Gastroesophageal sphincter (tissue), 3 donors: Measurements from ENCODE around the gene KLC1.
A peak's percentile ranks its signal among the peaks of the same experiment; 100 is the strongest.

Experiments
- CTCF ChIP-seq, 4 experiments: fragments of 200-600 bp in 2 of 4; fragments of 450-650 bp in 2 of 4; sonication (generic) in 1 of 4; IDR thresholded peaks; one replicate each; pipeline ENCODE4 v1.5.1; 2017 to 2019; ENCODE audit warnings: antibody characterized with exemption in 4 of 4, mild to moderate bottlenecking in 2 of 4, moderate library complexity in 2 of 4
- POLR2A ChIP-seq, 2 donors: fragments of 450-650 bp; IDR thresholded peaks; one replicate each; pipeline ENCODE4 v1.6.1; 2017; ENCODE audit warnings: antibody characterized with exemption in 2 of 2, mild to moderate bottlenecking in 2 of 2, moderate library complexity in 1 of 2

- TF ChIP-seq CTCF (IDR thresholded peaks at IDR 0.05), result no peak
- peak; percentile 94 to 96 for TF ChIP-seq POLR2A (IDR thresholded peaks at IDR 0.05)
These were observed 86.3 kb downstream of the KLC1 start, which contains the start of the genes XRCC3 and ZFYVE21 for GRCh38 chr14:103715052-103716000.
